Fibroblast of lung (primary cell): ENCODE measurements around the gene TPGS2. TPM values are rescaled to one million over a fixed set of nuclear protein-coding genes. Genes with fewer than 3 reads are reported as not detected.

ENCODE experiments used
- DNase-seq, 2 donors: peaks; one replicate each; pipeline versions ENCODE4 v3.0.0 to v3.0.0-alpha.2; 2010; ENCODE audit warnings: low read depth in 2 of 2
- H2AFZ ChIP-seq: 2 replicates; pipeline ENCODE4 v1.5.1; 2012; ENCODE audit warnings: low read length, control low read depth, inconsistent platforms
- H3K27ac ChIP-seq: 2 replicates; pipeline ENCODE4 v1.5.1; 2011; ENCODE audit warnings: low read length, control low read depth; ENCODE audit not compliant: insufficient read depth
- H3K27me3 ChIP-seq: 2 replicates; pipeline ENCODE4 v1.5.1; 2011; ENCODE audit warnings: mild to moderate bottlenecking, low read length; ENCODE audit not compliant: control insufficient read depth, insufficient read depth
- H3K36me3 ChIP-seq: 2 replicates; pipeline ENCODE4 v1.5.1; 2011; ENCODE audit warnings: low read length; ENCODE audit not compliant: control insufficient read depth, insufficient read depth
- H3K4me1 ChIP-seq: 2 replicates; pipeline ENCODE4 v1.5.1; 2011; ENCODE audit warnings: low read length; ENCODE audit not compliant: control insufficient read depth, insufficient read depth; ENCODE audit errors: extremely low read depth
- H3K4me2 ChIP-seq: 2 replicates; pipeline ENCODE4 v1.5.1; 2011; ENCODE audit warnings: low read length, control low read depth; ENCODE audit not compliant: insufficient read depth; ENCODE audit errors: extremely low read depth
- H3K4me3 ChIP-seq, 4 experiments: fragments of 200-600 bp in 1 of 4; sonication (generic) in 1 of 4; replicated peaks in 1 of 4; 2 replicates each; pipeline ENCODE4 v1.5.1; 2011 to 2016; ENCODE audit warnings: low read length in 4 of 4, low read depth in 3 of 4, mild to moderate bottlenecking in 3 of 4, control low read depth in 2 of 4, inconsistent platforms in 1 of 4, mixed read lengths in 1 of 4; ENCODE audit not compliant: insufficient read depth in 1 of 4; ENCODE audit errors: control extremely low read depth in 1 of 4
- H3K79me2 ChIP-seq: 2 replicates; pipeline ENCODE4 v1.5.1; 2012; ENCODE audit warnings: mild to moderate bottlenecking, low read length, inconsistent platforms; ENCODE audit not compliant: control insufficient read depth, insufficient read depth
- H3K9ac ChIP-seq: 2 replicates; pipeline ENCODE4 v1.5.1; 2011; ENCODE audit warnings: mild to moderate bottlenecking, low read length, control low read depth; ENCODE audit not compliant: insufficient read depth
- H3K9me3 ChIP-seq: 2 replicates; pipeline ENCODE4 v1.5.1; 2012; ENCODE audit warnings: low read depth, low read length; ENCODE audit not compliant: control insufficient read depth, insufficient read depth
- H4K20me1 ChIP-seq: 2 replicates; pipeline ENCODE4 v1.5.1; 2011; ENCODE audit warnings: low read length; ENCODE audit not compliant: control insufficient read depth, insufficient read depth; ENCODE audit errors: extremely low read depth
- CTCF ChIP-seq, 2 donors: IDR thresholded peaks in 1 of 2; conservative IDR thresholded peaks in 1 of 2; 1 replicate in 1 of 2; 2 replicates in 1 of 2; pipeline ENCODE4 v1.5.1; 2011 to 2012; ENCODE audit warnings: low read length in 2 of 2, control low read depth in 1 of 2, inconsistent platforms in 1 of 2, low read depth in 1 of 2, mild to moderate bottlenecking in 1 of 2
- EZH2 ChIP-seq: IDR thresholded peaks from 2 replicates; pipeline ENCODE4 v1.5.1; 2012; ENCODE audit warnings: low read length, control low read depth, mild to moderate bottlenecking; ENCODE audit errors: missing control alignments
- polyA plus RNA-seq, 2 donors: library from polyadenylated mRNA; depleted of rRNA in 1 of 2; stranded (reverse) in 1 of 2; unstranded in 1 of 2; fragments of >200 nt; gene quantifications; 2 replicates each; pipeline ENCODE4 v1.2.1, GENCODE V29; 2011 to 2012; ENCODE audit warnings: missing spikeins in 1 of 2
- total RNA-seq: library from RNA; depleted of rRNA; stranded (reverse); fragments of >200 nt; gene quantifications from 2 replicates; pipeline ENCODE4 v1.2.1, GENCODE V29; 2014

Gene TPGS2
- total and polyA plus RNA-seq, 2 donors (not counting 1 experiment from before 2014, with no cell fraction given) = 98.8 to 437 TPM

DNA sequence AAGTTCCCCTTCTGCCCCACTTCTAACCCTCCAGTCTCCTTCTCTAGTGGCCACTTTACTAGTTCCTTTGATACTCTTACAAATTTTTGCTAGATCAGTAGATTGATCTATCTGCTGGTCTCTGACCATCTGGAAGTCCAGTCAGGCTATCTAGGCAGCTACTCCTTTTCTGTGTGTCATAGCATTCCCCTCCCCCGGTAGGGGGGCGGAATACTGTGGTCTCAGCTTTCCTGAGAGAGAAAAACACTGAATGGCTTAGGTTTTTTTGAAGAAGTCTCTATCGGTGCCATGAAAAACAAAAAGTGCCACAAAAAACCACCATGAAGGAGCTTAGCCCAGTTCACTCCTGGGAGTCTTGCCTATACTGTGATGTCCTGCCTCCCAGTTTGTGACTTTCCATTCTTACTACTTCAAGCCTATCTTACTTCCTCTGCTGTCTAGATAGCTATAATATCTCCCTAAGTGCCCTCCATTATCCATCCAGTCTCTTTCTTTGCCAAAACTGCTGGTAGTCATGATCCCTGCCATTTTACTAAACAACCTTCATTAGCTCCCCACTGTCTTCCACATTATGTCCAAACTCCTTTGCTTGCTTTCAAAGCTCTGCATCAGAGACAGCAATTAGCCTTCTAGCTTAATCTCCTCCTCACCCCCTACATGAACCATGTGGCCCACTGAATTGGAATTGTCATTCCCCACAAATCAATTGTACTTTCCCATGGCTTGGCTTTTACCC lies 29.9 kb downstream of the TPGS2 start:
- H3K27ac ChIP-seq = no peak overlapping the region
- peak in 1 of 2 donors; percentile 54 for DNase-seq
- TF ChIP-seq EZH2 (no peak), CTCF (conservative IDR thresholded peaks at IDR 0.05 in 1 of 2, IDR thresholded peaks at IDR 0.05 in 1 of 2; ENCODE audit: low read depth in 1 of 2, low read length in 2 of 2) (no peak)

GRCh38 chr18:36792634-36793283 lies 36.0 kb downstream of the TPGS2 start:
- no peak for TF ChIP-seq CTCF (conservative IDR thresholded peaks at IDR 0.05 in 1 of 2, IDR thresholded peaks at IDR 0.05 in 1 of 2; ENCODE audit: low read depth in 1 of 2, low read length in 2 of 2)
- no peak for TF ChIP-seq EZH2
- Histone ChIP-seq H3K4me1 (no peaks in the 10 kb centered on the region), H3K9me3 (no peaks in the 10 kb centered on the region), H3K9ac (no peak overlapping the region), H3K4me2 (no peak overlapping the region), H3K27ac (no peak overlapping the region), H2AFZ (no peak overlapping the region), H3K27me3 (no peaks in the 10 kb centered on the region), H4K20me1 (no peaks in the 10 kb centered on the region), H3K79me2 (no peaks in the 10 kb centered on the region), H3K4me3 (no peak overlapping the region), H3K36me3 (peaks cover 6% of the 10 kb centered on the region)
- DNase-seq = no peak

More for the DNA sequence above, 29.9 kb downstream of the TPGS2 start:
- Histone ChIP-seq H3K27me3 (no peaks in the 10 kb centered on the region), H4K20me1 (no peaks in the 10 kb centered on the region), H3K9me3 (no peaks in the 10 kb centered on the region), H3K36me3 (peaks cover 13% of the 10 kb centered on the region), H3K4me3 (no peak overlapping the region), H3K4me1 (no peaks in the 10 kb centered on the region), H2AFZ (no peak overlapping the region), H3K4me2 (no peak overlapping the region), H3K9ac (no peak overlapping the region), H3K79me2 (no peaks in the 10 kb centered on the region)

DNA sequence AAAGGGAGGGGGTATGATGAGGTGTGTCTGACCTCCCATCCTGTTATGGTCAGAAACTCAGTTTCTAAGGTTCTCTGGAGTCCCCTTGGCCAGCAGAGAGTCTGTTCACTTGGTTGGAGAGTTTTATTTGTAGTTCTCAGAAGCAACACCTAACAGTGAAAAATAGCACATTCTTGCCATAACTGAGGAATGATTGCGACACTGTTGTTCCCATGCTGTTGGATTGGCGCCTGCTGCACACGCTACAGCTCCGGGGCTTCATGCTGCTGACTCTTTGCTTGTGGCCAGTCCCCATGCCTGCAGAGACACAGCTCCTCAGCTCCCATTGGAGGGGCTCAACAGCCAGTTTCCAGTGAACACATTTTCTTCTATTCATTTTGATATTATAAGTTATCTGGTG lies 42.1 kb downstream of the TPGS2 start:
- no peak overlapping the region for H2AFZ ChIP-seq

More for the DNA sequence above, 42.1 kb downstream of the TPGS2 start:
- no peaks in the 10 kb centered on the region for H3K4me1 ChIP-seq
- H3K4me2 ChIP-seq = no peak overlapping the region
- no peak for TF ChIP-seq EZH2
- TF ChIP-seq CTCF (conservative IDR thresholded peaks at IDR 0.05 in 1 of 2, IDR thresholded peaks at IDR 0.05 in 1 of 2; ENCODE audit: low read depth in 1 of 2, low read length in 2 of 2) = no peak
- H3K79me2 ChIP-seq = no peaks in the 10 kb centered on the region
- H3K27me3 ChIP-seq = no peaks in the 10 kb centered on the region
- H3K27ac ChIP-seq = no peak overlapping the region
- no peak overlapping the region for H3K4me3 ChIP-seq
- H3K9ac ChIP-seq = no peak overlapping the region
- H3K9me3 ChIP-seq = no peaks in the 10 kb centered on the region
- H4K20me1 ChIP-seq = no peaks in the 10 kb centered on the region
- no peaks in the 10 kb centered on the region for H3K36me3 ChIP-seq
- DNase-seq = peak; percentile 53 to 84
